Measurements from ENCODE around the gene COPS8. TPM values are rescaled to one million over a fixed set of nuclear protein-coding genes. Genes with fewer than 3 reads are reported as not detected.

COPS8 gene
- total and polyA plus RNA-seq, 2 experiments from 2014 or later: 120 to 130 TPM

- no peak overlapping the region for H3K27ac Mint-ChIP-seq
- Histone ChIP-seq H3K4me1 (ENCODE audit: insufficient read depth) (no peaks in the 10 kb centered on the region), H2AFZ (peak overlapping the region; percentile 86), H3K9me2 (ENCODE audit: insufficient read depth) (no peaks in the 10 kb centered on the region), H3K4me2 (no peak overlapping the region), H3K4me3 (no peak overlapping the region), H3K27me3 (ENCODE audit: insufficient read depth) (no peaks in the 10 kb centered on the region), H3K79me2 (replicated peaks; ENCODE audit: insufficient read depth) (no peaks in the 10 kb centered on the region), H3K36me3 (ENCODE audit: insufficient read depth) (no peaks in the 10 kb centered on the region), H3K27ac (ENCODE audit: low read depth) (no peak overlapping the region), H4K20me1 (replicated peaks; ENCODE audit: insufficient read depth) (no peaks in the 10 kb centered on the region), H3F3A (replicated peaks; ENCODE audit: low read depth) (no peaks in the 10 kb centered on the region)
- H3K9me3 Mint-ChIP-seq: no peaks in the 10 kb centered on the region
- TF ChIP-seq CREB1 (CRISPR knock-in tag; IDR thresholded peaks at IDR 0.05; ENCODE audit: low read depth): no peak
- TF ChIP-seq JUNB (IDR thresholded peaks at IDR 0.05; ENCODE audit: unreplicated experiment): no peak
- TF ChIP-seq ETS1 (IDR thresholded peaks at IDR 0.05): no peak
- no peak for TF ChIP-seq CTCF (conservative IDR thresholded peaks at IDR 0.05; ENCODE audit: low read depth in 2 of 2)
- no peak for TF ChIP-seq ZNF331 (CRISPR knock-in tag; IDR thresholded peaks at IDR 0.05; ENCODE audit: low read depth)
- no peak for TF ChIP-seq ZNF114 (CRISPR knock-in tag; IDR thresholded peaks at IDR 0.05)
- TF ChIP-seq REST (IDR thresholded peaks at IDR 0.05; ENCODE audit: unreplicated experiment): no peak
- no peak for TF ChIP-seq EZH2 (IDR thresholded peaks at IDR 0.05; ENCODE audit: low read depth, unreplicated experiment)
- TF ChIP-seq ZNF462 (CRISPR knock-in tag; IDR thresholded peaks at IDR 0.05): no peak
- TF ChIP-seq POLR2AphosphoS5 (IDR thresholded peaks at IDR 0.05; ENCODE audit: low read depth): no peak
- TF ChIP-seq NANOG (IDR thresholded peaks at IDR 0.05; ENCODE audit: borderline replicate concordance): no peak
- TF ChIP-seq EZH2phosphoT487 (IDR thresholded peaks at IDR 0.05; ENCODE audit: unreplicated experiment): no peak
- DNase-seq (ENCODE audit: low spot score) (no peak), ATAC-seq (no peak)
- H3K4me1 Mint-ChIP-seq: peaks cover 16% of the 10 kb centered on the region
- peaks cover 2% of the 10 kb centered on the region for H3K27me3 Mint-ChIP-seq (ENCODE audit: insufficient read depth, low read depth, poor library complexity)
- H3K36me3 Mint-ChIP-seq (ENCODE audit: low read depth): no peaks in the 10 kb centered on the region
- H3K4me3 Mint-ChIP-seq: no peak overlapping the region
Observed at GRCh38 chr2:237061356-237061755, 24.3 kb upstream of the COPS8 start.

All from GM23338 (cell line).